GM18867 (cell line): ENCODE data around the gene SCLY.
A peak's percentile ranks its signal among the peaks of the same experiment; 100 is the strongest.
"Not testable (repeated sequence)": the region's sequence is repeated elsewhere in the genome, so short reads cannot be mapped to it uniquely, and the experiment has no call there.

Experiments used
- ATAC-seq: cut with Tn5 transposase; IDR thresholded peaks from one replicate; pipeline ENCODE4 v1.9.1; 2021; ENCODE audit warnings: mild to moderate bottlenecking, moderate library complexity; ENCODE audit not compliant: unreplicated experiment

Gene SCLY, protein sequence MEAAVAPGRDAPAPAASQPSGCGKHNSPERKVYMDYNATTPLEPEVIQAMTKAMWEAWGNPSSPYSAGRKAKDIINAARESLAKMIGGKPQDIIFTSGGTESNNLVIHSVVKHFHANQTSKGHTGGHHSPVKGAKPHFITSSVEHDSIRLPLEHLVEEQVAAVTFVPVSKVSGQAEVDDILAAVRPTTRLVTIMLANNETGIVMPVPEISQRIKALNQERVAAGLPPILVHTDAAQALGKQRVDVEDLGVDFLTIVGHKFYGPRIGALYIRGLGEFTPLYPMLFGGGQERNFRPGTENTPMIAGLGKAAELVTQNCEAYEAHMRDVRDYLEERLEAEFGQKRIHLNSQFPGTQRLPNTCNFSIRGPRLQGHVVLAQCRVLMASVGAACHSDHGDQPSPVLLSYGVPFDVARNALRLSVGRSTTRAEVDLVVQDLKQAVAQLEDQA

DNA sequence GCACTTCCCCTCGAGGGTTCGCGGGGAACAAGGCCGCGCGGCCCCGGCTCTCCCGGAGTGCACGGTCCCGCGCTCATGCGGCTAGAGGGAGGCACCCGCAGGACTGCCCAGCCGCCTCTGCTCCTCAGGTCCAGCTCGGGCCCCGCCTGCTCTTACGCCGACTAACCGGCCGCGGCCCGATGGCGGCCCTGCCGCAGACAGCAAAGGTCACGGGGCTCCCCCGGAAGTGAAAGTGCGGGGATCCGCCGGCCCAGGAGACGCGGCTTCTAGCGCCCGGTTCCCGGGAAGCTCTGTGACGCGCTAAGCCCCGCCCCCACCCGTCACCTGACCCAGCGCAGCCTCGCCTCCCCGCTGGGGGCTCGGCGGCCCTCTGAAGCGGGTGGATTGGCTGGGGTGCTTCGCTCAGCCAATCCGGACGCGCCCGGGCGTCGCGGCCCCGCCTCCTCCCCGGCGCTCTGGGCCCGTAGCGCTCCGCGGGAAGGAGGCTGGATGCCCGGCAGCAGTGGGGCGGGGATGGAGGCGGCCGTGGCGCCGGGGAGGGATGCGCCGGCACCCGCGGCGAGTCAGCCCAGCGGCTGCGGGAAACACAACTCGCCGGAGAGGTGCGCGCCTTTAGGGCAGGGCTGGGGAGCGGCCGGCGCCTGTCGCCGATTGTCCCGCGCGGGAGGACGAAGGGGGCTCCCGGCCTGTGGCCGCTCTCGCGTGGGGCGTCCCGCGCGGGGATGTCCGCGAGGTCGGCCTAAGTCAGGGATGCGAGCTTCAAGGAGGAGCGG, at the start of gene SCLY:
Gene SCLY (plus strand): TSS at position 460 of the 773 bp plus-strand sequence. CDS start 54 bp downstream, at position 514.
- ATAC-seq: peak; percentile 93

DNA sequence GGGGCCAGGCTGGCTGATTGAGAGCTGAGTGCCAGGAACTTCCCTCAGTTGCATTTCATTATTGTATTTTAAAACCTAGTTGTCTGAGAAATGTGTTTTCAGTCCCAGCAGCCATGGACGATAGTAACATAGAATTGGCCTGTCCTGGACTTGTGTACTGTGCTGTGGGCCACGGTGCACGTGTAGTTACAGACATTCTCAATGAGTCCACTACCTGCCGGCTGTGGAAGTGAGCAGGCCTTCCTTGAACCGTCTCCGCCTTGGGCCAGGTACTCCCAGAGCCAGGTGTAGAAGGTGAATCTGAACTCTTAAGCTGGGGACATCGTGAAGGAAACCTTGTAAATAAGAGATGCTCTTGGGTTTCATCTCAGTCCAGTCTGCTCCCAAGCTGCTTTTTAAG, 47.0 kb upstream of the SCLY start:
- no peak for ATAC-seq

DNA sequence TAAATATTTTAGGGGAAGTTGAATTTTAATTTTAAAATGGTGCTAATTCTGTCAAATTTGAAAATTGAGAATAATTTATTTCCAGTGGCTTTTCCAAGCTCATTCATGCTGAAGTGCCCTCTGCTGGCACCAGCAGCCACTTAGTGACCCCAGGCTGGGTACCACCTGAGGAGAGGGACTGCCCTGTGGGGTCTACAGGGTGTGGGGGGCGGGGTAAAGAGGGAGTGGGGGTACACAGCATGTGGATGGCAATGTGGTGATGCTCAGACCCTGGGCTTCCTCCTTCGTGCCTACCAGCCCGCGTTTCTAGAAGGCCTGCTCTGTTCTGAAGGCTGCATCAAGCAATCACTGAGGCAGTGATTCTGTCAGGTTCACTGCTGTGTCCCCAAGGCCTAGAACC, 45.1 kb upstream of the SCLY start:
- ATAC-seq: no peak

DNA sequence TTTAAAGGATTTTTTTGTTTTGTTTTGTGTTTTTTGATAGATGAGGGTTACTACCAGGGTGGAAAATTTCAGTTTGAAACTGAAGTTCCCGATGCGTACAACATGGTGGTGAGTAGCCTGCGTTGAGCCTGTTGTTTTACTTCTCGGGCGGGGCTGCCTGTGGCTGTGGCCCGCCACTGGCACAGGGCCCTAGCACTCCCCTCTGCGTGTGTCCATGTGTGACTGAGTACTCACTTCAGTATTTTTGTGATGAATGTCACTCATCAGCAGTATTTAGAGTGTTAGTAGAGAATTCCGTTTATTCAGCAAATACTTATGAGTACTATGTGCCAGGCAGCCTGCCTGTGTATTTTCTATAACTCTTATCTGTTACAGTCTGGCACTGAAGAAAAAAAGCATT, 44.3 kb upstream of the SCLY start:
- no peak for ATAC-seq

DNA sequence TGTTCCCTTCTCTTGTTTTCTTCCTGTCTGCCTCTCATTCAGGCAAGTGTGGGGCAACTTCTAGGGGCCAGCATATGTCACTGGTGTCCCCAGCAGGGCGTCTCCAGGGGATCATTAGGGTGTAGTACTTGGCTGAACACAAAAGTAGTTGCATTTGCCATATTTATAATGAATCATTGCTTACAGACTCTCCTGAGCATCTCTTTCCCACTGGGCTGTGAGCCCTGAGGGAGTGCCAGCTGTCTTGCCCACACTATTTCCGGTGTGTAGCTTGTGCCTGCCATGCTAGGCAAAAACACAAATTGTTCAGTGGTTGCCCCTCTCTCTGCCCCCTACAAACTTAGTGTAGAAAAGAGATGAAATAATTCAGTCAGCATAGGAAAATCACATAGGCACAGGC, 40.8 kb upstream of the SCLY start:
- no peak for ATAC-seq

DNA sequence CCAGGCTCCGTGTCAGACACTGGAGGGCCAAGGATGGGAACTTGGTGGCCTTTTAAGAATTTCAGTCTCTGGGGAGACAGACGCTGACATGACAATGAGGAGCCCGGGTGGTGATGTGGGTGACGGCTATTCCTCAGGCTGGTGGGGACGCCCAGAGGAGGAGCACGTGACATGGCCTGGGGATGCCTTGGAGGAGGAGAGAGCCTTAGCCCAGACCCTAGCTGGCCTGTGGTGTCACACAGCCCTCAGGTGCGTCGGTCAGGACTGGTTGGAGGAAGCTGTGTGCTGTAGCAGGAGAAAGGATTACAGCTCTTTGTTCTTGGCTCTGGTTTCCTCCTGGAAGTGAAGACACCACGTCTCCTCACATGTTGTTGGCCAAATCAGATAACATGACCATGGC, 40.0 kb upstream of the SCLY start:
- ATAC-seq: no peak

DNA sequence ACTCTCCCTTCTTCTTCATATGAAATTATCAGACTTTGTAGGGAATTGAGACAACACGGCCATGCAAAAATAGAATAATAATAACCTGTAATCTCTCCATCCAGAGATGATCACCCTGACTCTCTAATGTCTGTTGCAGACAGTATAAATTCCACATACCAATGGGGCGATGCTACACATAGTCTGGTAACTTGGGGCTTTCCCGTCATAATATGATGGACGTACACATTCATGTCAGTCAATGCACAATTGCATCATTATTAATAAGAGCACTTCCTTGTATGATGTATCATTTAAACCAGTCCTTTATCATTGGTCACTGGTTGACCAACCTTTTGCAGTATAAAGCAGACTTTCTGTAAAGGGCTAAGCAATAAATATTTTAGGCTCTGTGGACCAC, 39.5 kb upstream of the SCLY start:
- ATAC-seq: no peak

DNA sequence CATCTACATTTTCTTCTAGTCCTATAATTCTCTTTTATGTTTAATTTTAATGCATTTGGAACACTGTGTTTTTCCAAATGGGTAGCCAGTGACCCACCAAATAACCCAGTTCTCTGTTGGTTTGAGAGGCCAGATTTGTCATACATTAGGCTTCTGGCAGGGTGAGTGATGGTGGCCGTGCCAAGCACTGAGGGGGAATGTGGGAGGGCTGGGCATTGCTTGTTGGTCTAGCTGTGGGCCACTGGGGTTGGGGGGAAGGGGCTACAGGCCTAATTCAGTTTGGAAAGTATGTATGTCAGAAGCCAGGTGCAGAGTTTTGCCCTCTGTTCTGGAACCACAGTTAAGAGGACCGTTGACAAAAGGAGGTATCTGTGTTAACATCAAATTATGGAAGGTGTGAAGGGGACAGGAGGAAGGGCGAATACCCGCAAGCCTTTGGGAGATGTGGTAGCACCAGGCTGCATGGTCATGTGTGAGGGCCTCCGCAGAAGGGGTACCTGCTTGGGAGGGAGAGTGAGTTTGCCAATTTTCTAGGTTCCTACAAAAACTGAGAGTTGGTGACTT, 38.1 kb upstream of the SCLY start:
- ATAC-seq: no peak

DNA sequence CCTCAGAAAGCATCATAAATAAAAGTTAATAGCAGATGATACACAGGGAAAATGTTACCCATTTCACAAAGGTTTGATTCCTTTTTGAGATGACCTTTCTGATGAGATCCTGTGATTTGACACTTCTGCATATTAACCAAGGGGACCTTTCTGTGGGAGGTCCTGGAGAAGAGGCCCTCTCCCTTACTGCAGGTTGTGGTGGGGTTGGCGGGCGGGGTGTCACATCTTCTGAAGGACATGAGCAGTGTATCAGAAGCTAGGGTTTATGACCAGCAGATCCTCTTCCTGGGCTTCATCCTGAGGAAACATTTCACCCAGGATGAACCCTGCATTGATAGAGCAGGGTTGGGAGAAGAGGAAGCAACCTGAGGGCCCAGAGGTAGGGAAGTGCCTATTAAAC, 37.2 kb upstream of the SCLY start:
- ATAC-seq: no peak

DNA sequence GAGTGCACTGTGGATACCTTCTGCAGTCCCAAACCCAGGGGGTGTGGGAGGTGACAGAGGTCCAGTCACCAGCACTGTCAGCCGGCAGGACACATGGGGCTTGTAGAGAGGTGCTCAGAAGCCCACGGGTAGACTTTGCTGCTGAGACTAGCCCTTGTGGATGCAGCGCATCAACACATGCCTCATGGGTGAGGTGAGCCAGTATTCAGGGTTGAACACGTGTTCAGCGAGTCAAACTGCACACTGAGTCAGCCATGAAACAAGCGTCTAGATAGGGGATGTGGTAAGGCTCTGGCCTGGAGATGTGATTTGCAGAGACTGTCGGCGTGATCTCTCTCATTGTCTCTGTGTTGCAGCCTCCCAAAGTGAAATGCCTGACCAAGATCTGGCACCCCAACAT, 35.8 kb upstream of the SCLY start:
- no peak for ATAC-seq

DNA sequence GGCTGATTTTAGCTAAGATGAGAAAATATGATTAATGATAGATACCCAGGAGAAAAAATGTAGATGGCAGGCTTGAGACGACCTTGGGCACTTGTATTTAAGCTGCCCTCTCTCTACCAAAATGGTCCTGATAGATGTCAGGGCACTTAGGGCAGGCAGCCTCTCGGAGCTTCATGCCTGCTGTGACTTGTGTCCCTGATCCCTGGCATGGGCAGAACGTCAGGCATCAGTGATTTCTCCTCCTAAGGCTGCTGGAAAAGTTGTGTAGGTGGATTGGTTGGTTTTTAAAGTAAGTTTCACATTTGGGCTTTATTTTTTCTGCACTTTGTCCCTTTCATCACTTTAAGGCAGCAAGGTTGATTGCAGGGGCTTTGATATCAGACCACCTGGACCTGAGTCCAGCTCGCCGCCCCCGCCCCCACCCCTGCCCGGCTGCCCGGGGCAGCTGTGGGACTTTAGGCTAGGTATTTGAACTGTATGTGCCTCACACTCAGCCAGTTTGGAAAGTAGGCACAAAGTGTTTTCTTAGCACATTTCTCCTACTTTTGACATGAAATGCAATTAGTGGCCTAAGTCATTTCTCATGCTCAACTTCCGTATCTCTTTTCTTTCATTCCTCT, 35.0 kb upstream of the SCLY start:
- ATAC-seq: no peak

DNA sequence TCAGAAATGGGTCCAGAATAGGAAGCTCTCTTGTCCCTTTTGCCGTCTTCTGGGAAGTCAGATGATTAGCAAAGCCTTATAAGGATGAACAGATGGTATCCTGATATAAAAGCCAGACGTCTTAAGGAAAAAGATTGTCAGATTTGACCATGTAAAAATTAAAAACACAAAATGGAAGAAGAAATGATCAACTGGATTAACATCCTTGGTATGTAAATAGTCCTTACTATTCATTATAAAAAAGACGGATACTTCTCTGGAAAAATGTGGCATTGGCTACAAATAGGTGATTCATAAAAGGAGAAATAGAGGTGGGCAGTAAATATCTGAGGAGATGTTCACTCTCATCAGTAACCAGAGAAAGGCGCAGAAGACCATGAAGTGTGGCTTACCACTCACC, 33.7 kb upstream of the SCLY start:
- ATAC-seq: no peak

DNA sequence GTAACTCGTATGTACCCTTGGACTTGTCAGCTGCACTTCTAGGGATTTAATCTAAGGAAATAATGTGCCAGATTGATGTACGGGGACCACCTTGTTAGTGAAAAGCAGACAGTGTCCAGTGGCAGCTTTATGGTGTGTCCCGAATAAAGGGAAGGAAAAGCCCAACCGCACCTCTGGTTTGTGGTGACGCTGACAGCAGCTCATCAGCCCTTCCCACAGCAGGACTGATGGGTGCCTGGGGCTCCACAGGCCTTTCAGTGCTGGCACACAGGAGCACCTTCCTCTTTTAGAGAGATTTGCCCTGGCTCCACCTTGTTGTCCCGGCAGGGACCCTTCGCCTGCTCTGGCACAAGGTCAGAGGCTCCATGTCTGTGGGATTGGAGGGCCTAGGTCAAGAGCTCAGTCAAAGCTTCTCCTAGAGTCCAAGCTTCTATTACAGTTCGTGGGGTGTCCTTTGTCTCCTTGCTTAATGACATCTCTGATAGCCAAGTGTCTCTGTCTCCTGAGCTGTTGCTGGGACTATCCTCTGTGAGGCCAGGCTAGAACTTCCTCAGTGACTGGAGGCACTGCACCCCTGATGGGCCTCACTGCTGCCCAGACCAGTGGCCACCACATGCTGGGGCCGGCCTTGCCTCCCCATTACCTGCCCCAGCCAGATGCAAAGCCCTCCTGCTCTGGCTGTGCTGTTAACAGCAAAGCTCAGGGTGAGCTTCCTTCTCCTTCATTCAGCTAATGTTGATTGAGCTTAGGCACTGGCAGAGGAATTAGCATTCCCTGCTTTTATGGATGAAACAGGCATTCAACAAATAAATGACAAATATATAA, 33.0 kb upstream of the SCLY start:
- no peak for ATAC-seq

DNA sequence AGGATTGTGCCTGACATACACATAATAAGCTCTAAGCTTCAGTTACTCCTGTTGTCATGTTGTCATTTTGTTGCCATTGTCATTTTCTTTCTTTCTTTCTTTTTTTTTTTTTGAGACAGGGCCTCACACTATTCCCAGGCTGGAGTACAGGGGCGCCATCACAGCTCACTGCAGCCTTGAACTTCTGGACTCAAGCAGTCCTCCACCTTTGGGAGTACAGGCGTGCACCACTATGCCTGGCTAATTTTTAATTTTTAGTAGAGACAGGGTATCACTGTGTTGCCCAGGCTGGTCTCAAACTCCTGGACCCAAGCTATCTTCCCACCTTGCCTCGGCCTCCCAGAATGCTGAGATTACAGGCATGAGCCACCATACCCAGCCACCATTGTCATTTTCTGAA, 30.9 kb upstream of the SCLY start:
- ATAC-seq: no peak

DNA sequence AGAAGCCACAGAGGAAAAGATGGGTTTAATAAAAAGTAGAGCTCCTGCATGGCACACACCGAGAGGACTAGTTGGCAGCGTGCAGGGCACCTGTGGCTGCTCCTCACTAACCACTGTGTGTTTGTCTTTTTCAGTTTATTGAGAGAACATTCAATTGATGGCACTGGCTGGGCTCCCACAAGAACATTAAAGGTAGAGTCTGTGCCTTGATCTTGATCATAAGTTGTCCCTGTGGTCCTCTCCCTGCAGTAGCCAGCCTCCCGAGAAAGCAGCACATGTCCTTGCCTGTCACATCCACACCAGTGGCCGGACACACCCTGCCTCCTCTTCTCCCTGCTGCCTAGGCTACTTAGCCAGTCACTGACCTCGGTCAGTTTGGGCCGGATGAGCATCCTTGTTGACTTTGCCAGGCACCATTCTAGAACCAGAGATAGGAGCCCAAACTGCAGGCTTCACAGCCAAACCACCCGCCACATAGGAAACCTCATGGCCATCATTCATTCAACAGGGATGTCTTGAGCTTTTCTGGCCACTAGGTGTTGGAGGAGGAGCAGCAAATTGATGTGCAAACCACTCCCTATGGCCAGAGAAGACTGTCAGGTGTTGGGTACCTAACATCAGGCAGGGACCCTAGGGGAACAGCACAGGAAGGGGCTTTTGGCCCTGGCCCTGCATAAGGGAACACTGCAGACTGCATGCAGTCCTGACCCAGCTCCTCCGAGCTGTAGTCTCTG, 30.2 kb upstream of the SCLY start:
- ATAC-seq: no peak

DNA sequence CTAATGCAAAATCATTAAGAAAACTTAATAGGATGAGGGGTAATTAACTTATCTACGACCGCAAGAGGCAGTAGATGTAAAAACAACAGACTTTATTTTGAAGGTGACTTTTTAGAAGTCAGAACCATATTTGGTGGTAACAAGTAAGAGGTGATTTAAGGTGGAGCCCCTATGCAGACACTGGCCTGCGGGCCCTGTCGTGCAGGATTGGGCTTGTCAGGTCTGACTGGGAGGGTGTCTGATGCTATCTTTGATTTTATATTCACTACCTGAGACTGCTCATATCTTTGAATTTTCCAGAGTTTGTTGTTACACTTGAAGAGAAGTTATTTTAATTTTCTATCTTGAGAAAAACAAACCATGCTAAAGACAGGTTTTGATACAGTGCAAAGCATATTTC, 29.1 kb upstream of the SCLY start:
- no peak for ATAC-seq

DNA sequence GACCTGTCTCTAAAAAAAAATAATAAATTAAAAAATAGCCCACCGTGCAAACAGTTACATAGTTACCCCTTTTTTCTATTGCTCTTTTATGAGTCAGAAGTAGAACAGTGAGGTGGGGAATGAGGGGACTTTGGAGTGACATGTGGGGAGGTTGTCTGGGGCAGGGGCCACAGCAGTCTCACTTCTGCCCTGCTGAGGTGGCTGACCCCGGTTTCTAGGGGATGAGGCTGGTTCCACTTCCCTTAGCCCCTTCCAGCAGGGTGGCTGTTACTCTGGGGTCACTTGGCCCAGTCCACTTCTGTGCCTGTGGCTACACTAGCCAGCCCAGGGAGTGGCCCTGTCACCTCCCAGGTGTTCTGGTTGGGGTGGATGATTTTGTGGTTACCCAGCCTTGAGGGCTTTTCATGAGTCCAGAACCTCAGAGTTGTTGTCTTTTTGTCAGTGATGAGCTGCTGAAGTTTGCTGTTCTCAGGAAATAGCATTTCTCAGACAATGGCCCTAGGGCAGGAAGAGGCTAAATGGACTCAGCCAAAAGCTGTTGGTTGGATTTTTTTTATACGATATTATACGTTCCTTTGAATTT, 28.0 kb upstream of the SCLY start:
- no peak for ATAC-seq

DNA sequence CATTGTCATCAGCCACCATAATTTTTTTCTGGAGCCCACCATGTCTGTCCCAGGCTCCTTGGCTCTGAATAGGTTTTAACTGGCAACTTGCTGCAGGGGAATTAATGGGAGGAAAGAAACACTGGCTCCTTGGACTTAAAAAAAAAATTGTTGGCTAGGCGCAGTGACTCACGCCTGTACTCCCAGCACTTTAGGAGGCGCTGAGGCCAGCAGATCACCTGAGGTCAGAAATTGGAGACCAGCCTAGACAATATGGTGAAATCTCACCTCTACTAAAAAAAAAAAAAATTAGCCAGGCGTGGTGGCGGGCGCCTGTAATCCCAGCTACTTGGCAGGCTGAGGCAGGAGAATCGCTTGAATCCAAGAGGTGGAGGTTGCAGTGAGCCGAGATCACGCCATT, 26.8 kb upstream of the SCLY start:
- ATAC-seq: not testable (repeated sequence)

DNA sequence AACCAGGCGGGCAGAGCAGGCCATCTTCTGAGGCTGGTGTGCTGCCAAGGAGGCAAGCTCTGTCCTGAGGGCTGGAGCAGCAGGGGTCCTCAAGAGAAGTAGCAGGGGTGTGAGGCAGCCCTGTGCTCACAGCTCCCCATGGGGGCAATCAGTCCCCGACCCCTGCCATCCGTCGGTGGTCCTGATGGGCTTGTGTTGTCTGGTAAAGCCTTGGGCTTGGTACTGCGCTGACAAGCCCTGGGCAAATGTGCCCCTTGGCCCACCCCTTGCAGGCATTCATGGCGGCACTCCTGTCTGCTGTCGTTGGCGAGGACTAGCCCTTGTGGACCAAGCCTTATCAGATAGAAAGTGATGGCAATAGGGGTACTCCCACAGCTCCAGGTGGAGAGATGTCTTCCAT, 22.6 kb upstream of the SCLY start:
- no peak for ATAC-seq

DNA sequence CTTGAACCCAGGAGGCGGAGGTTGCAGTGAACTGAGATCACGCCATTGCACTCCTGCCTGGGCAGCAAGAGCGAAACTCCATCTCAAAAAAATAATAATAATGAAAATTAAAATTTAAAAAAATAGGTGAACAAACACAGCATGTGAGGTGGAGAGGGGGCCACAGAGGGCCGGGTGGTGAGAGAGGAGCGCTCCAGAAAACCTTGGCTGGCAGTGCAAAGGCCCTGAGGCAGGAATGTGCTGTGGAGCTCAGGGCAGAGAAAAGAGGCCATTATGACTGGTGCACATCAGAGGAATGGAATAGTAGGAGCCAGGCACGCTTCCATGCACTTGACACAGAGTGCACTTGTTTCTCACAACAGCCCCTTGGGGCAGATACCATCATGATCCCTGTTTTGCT, 21.6 kb upstream of the SCLY start:
- no peak for ATAC-seq
